GM12891 (cell line): ENCODE results near the gene TMEM52.

Experiments
- PAX5 ChIP-seq: IDR thresholded peaks from 2 replicates; pipeline ENCODE4 v1.6.1; 2011; ENCODE audit warnings: low read length, moderate library complexity, mild to moderate bottlenecking; ENCODE audit not compliant: insufficient read depth, severe bottlenecking
- POLR2A ChIP-seq: IDR thresholded peaks from 2 replicates; pipeline ENCODE4 v1.6.1; 2011; ENCODE audit warnings: low read depth, low read length, control low read depth
- POLR2AphosphoS5 ChIP-seq: IDR thresholded peaks from 2 replicates; pipeline ENCODE4 v1.6.1; 2011; ENCODE audit warnings: low read depth, low read length, control low read depth
- SPI1 ChIP-seq: IDR thresholded peaks from 2 replicates; pipeline ENCODE4 v1.6.1; 2011; ENCODE audit warnings: low read depth, low read length, control low read depth
- TAF1 ChIP-seq: IDR thresholded peaks from 2 replicates; pipeline ENCODE4 v1.6.1; 2011; ENCODE audit warnings: low read depth, low read length, control low read depth

DNA sequence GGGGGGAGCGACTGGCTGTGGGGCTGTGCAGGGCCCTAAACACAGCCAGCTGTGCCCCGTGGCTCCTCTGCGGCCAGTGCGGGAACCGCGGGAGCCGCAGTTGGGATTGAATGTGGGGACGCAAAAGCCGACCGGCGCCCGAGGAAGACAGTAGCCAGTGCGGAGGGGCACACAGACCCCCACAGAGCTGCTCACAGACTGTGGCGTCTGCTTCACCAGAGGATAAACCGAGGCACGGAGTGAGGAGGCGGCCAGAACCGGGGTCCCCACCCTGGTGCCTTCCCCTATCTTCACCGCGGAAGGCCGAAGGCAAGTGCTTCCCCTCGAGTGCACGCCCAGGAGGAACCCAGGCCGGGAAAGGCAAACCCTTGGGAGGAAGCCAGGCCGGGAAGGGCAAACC, 8.7 kb upstream of the TMEM52 start:
- no peak for TF ChIP-seq TAF1
- TF ChIP-seq SPI1: no peak
- no peak for TF ChIP-seq POLR2A
- TF ChIP-seq POLR2AphosphoS5: no peak
- TF ChIP-seq PAX5: no peak
